Activated CD4-positive, alpha-beta T cell treated with anti-CD3 and anti-CD28 coated beads, Interleukin-2, amount 50 U/mL, for 48 hours (primary cell): ENCODE results near the gene DDAH2.

ENCODE experiments used
- DNase-seq, 2 experiments: peaks; one replicate each; pipeline ENCODE4 v3.0.0-alpha.2; 2020

DDAH2 gene

DNA sequence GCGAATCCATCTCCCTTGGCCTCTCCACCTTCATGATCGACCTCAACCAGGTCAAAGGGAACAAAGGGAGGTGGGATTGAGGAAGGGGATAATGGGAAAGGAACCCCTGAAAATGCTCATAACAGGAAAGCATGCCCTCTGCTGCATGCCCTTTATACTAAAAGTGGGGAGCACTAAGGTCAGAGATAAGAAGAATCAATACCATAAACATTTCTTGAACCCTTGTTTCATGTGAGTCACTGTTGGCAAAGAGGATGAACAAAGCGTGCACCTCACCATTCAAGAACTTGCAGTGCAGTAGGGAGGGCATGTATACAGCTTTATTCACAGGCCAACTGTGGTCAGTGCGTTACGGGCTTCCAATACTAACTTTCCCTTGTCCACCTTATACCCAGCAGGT is 31.7 kb upstream of the DDAH2 start:
- DNase-seq, result no peak

DNA sequence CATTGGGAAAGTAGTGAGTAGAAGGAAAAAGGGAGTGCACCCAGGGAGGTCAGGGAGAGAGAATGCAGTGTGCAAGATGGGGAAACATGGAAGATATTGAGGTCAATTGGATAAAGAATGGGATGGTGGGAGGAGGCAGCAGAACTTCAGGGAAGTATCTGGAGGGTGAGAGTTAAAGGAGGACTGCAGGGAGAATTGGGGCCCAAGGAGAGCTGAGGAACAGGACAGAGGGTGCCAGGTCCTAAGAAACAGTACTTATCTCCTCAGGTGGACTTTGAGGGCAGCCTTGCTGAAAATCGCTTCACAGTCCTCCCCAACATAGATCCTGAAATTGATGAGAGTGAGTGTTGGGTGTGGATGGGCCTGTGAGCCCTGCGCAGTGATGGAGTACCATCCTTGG is 29.2 kb upstream of the DDAH2 start:
- DNase-seq, result no peak

DNA sequence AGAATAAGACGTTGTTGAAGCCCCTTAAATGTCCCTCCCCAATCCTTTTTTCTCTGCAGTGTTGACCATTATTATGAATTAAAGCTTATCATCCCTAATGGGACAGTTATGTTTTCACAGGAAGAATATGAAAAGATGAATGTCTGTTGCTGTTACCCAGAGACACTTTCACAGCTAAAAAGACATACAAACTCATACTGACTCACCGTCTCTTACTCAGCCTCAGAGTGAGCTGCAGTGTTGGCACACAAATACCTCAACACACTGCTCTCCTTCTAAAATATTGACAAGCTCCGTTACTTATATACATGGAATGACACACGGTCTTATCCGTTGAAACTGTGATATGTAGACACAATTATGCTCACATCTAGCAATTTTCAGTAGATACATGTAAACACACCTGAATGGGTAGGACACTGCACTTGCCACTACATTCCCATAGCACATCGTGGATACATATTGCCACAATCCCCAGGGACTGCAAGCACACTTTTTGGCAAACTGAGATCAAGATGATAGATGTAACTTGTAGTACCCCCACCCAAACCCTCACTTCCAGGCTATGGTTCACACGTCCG is 23.7 kb upstream of the DDAH2 start:
- DNase-seq, result no peak

DNA sequence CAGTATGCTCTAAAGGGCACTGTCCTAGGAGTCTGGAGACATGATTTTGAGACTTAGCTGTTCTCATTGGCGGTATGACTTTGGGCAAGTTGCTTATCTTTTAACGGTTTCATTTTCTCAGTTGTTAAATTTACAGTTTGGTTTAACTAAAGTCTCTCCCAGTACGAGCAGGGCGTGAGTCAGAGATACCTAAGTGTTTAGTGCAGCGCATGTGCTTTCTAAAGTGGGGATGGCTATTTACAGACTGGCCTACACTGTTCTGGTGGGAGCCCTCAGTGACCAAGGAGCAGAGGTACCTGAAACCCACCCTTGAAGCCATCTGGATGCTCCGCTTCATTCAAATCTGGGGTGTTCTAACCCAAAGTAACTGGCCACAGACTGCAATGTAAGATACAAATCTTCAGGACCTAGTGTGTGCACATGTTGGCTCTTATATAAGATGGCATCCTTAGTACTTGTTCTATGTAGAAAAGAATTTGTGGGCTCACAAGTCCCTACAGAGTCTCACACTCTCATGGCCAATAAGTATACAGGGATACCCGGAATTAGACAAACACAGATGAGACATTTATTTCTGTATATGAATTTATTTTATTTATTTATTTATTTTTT is 21.4 kb upstream of the DDAH2 start:
- no peak for DNase-seq

DNA sequence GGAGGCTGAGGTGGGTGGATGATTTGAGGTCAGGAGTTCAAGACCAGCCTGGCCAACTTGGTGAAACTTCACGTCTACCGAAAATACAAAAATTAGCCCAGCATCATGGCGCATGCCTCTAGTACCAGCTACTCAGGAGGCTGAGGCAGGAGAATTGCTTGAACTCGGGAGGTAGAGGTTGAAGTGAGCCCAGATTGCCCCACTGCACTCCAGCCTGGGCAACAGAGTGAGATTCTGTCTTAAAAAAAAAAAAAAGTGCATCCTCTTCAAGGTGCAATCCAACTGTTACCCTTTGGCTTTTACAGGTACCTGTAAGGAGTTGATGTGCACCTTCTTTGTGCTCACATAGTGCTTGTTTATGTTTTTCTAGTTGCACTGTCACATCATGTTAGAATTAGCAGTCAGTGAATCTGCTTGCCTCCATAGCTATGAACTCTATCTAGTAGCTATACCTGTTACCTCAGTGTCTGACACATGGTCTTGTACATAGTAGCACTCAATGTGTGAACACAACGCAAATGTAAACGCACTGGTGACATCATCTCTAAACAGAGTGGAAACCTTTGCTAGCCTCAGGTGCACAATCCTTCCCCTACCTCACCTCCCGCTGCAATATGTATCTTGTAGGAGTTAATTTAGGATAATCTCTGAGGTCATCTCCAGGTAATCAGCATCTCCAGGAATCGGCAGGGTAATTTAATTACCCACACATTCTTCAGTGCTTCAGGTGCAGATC is 20.4 kb upstream of the DDAH2 start:
- DNase-seq, result no peak

DNA sequence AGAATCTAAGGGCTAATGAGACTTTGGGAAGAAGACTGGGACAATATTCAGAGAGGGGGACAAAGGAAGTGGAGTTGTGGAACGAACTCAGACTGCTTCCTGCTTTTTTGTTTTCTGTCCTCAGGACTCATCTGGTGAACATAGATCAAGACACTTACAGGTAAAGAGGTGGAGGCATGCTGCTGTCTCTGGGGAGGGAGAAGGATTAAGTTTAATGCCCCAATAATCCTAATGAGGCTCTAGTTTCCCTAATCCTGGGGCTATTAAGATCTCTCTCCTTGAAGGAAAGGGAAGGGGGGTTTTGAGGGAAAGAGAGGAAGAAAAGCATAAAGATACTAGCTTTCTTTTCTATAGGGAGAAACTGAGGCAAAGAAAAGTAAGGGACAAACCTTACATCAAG is 15.3 kb upstream of the DDAH2 start:
- no peak for DNase-seq

DNA sequence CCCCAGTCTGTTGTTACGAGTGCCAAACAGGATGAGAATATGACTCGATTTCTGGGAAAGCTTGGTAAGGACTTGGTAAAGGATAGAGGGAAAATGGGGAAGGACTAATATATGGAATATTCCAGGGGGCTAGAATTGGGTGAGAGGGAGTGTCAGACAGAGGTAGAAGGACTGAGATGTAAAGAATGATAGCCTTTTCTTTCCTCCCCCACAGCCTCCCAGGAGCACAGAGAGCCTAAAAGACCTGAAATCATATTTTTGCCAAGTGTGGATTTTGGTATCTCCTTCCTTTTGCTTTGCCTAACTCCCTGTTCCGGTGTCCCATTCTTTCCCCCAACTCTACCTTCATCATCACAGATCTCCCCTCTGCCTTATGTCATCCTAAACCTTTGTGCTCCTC is 13.8 kb upstream of the DDAH2 start:
- no peak for DNase-seq

DNA sequence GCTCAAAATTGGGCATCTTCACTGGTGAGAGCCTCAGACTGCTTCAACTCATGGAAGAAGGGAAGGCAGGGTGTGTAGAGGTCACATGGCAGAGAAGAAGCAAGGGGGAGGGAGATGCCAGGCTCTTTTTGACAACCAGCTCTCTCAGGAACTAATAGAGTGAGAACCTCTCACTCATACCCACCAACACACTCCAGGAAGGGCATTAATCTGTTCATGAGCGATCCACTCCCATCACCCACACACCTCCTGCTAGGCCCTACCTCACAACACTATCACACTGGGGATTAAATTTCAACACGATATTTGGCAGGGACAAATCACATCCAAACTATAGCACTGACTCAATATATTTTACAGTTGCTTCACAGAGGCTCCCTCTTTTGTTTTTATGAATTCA is 12.7 kb upstream of the DDAH2 start:
- DNase-seq, result no peak

DNA sequence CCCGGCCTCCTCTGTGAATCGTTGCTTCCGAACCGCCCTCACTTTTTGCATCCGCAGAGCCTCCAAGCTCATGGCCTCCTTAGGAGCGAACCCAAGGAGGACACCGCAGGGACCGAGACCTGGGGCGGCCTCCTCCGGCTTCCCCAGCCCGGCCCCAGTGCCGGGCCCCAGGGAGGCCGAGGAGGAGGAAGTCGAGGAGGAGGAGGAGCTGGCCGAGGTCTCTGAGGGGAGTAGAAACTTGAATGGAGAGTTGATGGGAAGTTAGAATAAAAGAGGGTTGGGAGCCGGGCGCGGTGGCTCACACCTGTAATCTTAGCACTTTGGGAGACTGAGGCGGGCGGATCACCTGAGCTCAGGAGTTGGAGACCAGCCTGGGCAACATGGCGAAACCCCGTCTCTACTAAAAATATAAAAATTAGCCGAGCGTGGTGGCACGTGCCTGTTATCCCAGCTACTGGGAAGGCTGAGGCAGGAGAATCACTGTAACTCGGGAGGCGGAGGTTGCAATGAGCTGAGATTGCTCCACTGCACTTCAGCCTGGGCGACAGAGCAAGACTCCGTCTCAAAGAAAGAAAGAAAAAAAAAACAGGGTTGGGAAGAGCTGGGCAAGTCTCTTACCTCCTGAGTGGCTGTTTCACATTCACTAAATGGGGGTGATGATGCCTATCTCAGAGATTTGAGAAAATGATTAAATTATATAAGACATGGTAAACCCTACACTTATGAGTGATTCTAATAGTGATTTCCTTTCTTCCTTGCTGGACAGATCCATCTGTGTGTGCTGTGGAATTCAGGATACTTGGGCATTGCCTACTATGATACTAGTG is 11.5 kb upstream of the DDAH2 start:
- DNase-seq, result peak in 1 of 2 experiments; percentile 56

DNA sequence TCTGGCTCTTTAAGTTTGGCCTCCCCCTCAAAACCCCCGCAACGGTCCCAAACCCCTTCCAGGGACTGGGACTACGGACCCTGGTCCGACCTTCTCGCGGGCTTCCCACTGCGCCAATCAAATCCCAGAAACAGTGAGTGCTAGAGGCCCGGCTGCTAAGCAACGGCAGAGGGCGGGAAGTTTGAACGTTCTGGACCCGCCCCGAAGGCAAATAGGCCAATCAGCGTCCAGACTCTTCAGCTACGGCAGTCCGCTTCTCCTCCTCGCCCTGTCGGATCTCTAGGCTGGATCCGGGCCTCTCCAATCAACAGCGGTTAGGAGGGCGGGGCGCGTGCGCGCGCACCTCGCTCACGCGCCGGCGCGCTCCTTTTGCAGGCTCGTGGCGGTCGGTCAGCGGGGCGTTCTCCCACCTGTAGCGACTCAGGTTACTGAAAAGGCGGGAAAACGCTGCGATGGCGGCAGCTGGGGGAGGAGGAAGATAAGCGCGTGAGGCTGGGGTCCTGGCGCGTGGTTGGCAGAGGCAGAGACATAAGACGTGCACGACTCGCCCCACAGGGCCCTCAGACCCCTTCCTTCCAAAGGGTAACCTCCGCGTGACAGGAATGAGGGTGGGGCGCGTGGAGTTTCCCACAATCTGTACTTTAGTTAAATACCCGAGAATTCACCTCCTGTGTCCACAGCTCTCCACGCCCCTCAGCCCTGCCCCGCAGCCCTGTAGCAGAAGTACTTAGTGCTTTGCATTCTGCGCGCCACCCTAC is 10.7 kb upstream of the DDAH2 start, which contains the start of gene MSH5:
Gene MSH5 (plus strand): TSS at position 367 of the 758 bp plus-strand sequence. CDS start 462 bp downstream, outside the sequence.
- peak; percentile 97 to 98 for DNase-seq

DNA sequence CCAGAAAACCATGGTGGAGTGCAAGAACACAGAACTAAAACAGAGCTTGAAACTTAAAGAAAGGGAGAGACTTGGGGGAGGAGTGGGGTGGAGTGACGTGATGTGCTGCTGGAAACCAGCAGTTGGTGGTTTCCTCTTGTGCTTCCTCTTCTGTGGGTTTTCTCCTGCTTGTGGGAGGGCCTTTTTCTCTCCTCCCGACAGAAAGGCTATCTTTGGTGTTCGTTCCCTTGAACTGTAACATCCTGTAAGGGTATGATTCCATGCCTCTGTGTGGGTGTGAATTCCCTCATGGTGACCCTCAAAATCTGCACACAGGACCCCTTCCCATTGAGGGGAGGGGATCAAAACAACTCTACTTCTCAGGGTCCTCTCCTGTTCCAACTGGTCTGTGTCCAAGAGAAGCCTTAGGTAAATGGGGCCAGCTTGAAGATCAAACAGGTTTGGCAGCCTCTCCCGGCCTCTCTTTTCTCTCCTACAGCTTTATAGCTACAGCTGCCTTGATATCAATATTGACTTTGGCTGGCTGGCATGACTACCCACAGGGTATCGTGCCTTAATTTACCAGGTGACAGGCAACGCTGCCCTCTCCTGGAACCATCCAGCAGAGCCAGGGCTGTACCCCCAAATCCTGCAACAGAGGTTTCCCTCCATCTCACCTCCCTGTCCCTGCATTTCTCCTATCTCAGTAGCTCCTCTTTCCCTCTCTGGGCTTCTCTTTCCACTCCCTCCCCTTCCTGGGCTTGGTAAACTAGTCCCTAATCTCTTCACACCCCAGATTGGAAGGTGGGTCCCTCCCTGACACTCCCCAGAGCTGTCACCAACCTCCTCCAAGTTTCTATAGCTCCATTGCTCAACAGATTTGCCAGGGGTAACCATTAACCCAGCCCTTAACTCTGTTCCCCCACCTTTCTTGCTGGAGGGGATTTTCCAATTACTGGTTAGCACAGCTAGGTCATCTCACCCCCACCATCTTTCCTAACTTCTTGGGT is 9.2 kb upstream of the DDAH2 start:
- peak; percentile 59 to 69 for DNase-seq

DNA sequence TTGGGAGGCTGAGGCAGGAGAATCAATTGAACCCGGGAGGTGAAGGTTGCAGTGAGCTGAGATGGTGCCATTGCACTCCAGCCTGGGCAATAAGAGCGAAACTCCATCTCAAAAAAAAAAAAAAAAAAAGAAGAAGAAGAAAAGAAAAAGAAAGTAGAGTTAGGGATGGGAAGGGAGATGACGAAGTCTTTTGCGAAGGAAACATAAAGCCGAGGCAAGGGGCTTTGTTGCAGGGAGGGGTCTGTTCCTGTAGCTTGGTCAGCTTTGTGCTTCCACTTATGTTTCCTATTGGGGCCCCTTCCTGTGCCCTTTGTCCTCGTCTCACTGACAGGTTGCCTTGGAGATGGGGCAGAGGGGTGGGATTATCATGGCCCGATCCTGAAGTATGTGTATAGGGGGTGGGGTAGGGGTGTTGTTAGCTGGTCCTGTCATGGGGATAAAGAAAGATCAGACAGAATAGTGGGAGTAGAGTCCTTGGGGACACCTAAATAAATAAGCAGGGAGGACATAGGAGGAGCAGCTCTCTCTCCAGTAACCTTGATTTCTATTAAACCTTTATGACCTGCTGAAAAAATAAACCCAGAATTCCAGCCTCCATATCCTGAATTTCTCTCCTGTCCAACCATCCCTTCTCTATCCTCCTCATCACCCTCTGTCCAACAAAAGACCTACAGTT is 8.4 kb upstream of the DDAH2 start:
- no peak for DNase-seq

DNA sequence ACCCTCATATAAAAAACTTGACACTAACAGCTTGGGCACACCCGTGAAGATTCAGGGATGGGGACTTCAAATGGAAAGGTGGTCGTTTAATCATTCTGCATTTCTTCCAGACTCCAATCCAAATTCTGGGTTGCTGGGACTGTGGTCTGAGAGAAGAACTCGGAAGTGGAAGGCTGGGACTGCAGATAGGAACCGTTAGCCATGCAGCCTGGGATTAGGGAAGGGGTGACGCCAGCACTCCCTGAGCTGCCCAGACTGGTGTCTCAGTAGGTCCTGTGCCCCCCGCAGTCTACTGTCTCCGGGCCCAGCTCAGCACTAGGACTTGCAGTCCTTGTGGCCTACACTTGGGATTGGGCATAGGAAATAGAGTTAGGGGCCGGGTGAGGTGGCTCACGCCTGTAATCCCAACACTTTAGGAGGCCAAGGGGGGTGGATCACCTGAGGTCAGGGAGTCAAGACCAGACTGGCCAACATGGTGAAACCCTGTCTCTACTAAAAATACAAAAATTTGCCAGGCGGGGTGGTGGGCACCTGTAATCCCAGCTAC is 7.7 kb upstream of the DDAH2 start:
- DNase-seq, result no peak

DNA sequence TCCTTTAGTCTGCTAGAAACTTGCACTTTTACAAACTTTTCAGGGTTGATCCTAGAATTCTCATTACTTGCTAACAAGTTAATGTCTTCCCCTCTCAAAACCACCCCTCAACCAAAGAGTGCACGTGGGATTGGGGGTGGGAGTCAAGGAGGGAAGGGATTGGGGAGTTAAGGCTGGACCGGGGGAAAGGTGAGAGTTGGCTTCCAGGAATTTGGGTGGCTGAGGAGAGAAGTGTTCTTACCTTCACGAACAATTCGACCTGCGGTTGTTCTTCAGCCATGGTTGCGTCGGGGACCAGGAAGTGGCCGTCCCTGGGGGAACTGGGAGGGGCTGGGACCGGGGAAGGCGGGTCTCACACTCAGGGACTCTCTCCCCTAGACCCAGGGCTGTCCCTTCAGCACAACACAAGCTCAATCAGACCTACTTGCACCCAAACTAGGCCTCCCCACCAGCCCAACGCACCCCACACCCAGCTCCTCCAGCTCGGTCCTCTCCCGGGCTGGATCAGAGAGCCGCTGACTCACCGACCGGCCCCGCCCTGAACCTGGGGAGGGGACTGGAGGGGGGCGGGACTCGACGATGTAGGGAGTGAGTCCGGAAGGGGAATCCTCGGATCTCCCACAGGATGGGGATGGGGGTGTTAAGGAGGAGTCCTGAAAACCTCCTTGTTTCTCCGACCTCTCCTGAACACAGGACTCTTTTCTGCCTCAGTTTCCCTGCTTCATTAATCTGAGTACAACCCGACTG is 7.1 kb upstream of the DDAH2 start, which contains the start of gene CLIC1:
Gene CLIC1 (minus strand): TSS at position 510 of the 747 bp plus-strand sequence. CDS start 230 bp downstream, at position 280.
- peak; percentile 88 to 92 for DNase-seq

DNA sequence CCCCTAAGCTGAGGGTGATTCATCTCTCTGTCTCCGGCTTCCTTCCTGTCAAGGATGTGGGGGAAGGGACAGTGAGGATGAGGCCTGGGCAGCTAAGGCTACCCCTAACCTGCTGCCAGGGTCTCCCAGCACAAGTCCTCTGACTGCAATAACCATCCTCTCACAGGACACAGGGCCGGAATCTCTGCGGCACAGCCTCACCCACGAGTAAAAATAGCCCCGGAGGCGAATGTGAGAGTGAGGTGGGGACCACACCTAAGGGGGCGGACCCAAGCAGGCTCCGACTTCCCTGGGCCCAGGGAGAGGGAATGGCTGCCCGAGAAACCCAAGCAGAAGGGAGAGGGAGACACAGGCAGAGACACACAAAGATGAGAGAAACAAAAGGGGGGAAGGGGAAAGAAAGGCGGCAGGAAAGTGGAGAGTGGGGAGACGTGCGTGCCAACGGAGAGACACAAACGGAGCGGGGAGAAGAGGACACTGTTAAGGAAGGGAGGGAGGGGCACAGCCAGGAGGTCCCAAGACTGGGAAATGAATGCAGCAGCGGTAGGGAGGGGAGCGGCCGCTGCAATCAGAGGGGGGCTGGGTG is 5.8 kb upstream of the DDAH2 start:
- DNase-seq, result peak; percentile 61 to 66

DNA sequence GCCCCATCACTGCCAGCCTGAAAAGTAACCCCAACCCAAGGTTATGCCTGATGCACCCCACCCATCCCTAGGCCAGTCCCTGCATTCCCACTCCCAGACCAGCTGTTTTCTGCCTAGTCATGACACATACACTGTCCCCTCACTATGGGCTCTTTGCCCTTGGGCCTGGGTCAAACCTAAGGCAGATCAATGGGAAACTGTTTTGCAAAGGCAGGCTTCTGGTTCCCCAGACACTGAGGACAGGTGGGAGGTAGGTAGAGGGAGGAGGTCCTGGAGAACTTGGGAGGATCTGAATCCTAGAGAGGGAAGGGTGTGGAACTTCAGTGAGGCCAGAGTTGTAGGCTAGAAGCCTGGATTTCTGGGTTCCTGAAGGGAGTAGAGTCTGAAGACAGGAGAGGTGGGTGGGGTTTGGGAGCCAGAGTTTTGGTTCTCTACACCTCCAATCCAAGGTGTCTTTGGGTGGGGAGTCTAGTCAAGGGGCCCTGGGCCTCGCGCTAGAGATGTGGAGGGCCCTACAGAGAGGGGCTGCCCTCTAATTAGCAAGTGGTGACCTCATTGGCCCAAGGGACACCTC is 5.2 kb upstream of the DDAH2 start:
- DNase-seq, result no peak

DNA sequence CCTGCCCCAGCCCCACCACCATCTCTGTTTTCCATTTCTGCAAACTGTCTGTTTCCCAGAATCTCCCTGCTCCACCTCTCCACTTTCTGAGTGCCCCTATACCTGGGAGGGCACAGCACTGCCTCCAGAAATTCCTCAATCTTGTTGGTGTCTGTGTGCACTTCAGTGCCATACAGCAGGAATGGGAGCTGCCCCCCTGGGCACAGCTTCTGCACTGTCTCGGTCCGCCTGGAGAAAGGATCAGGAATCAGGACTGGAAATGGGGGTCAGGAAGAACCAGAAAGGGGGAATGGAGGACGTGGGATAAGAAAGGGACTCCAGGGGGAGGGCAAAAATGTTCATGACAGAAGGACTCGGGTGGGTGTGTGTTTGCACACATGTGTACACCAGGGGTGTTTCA is 4.6 kb upstream of the DDAH2 start:
- no peak for DNase-seq

DNA sequence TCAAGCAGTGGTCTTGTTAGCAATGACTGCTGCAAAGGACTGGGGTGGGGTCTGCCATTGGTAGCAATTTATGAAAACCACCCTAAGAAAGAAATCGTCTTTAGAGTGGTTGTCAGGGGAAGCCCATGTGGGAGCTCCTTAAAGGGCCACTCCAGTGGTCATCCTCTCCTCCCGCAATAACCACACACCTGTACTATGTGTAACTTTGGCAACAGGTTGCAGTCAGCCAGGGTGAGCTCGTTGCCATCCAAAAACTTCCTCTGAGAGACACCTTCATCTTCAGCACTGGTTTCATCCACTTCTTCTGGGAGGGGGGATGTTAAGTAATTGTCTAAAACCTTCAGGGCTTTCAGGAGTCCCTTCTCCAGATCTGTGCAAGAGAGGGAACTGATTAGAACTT is 2.9 kb upstream of the DDAH2 start:
- DNase-seq, result no peak

DNA sequence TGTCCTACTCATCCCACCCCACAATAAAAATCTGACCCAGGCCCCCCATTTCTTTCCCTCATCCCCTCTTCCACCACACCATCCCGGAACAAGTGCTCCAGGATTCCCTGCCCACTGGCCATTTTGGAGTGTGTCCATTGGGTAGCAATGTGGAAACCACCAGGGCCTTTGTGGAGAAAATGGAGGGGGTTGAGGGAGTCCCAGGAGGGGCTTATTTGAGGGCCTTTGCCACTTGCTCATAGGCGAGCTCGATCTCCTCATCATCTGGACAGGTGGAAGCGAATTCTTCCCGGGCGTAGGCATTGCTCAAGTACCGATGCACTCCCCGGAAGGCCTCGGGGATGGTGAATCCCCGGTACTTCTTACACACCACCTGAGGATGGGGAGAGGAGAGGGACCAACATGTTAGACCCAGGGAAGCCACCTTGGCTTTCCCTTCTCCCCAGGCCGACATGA is 1.6 kb upstream of the DDAH2 start:
- no peak for DNase-seq
